Type B pancreatic cell (in vitro differentiated cells): ENCODE results near the gene ADGRG7. TPM values are rescaled to one million over a fixed set of nuclear protein-coding genes. Genes with fewer than 3 reads are reported as not detected.

ENCODE experiments used
- DNase-seq: peaks from one replicate; pipeline ENCODE4 v3.0.0; 2021; ENCODE audit warnings: mixed read lengths; ENCODE audit not compliant: unreplicated experiment; ENCODE audit errors: extremely low spot score
- H3K27ac Mint-ChIP-seq: 2 replicates; pipeline ENCODE4 v1.8.0; 2021; ENCODE audit warnings: mild to moderate bottlenecking, mixed read lengths
- H3K27me3 Mint-ChIP-seq: 2 replicates; pipeline ENCODE4 v1.8.0; 2021; ENCODE audit warnings: mixed read lengths
- H3K36me3 Mint-ChIP-seq: 2 replicates; pipeline ENCODE4 v1.8.0; 2021; ENCODE audit warnings: mixed read lengths
- H3K4me1 Mint-ChIP-seq: one replicate; pipeline ENCODE4 v1.8.0; 2021; ENCODE audit warnings: mixed read lengths; ENCODE audit not compliant: unreplicated experiment
- H3K4me3 Mint-ChIP-seq: 2 replicates; pipeline ENCODE4 v1.8.0; 2021; ENCODE audit warnings: mild to moderate bottlenecking, mixed read lengths
- H3K9me3 Mint-ChIP-seq: 2 replicates; pipeline ENCODE4 v1.8.0; 2021; ENCODE audit warnings: mixed read lengths
- total RNA-seq: library from RNA; stranded (reverse); gene quantifications from 2 replicates; pipeline ENCODE4 v1.2.1, GENCODE V29; 2021; ENCODE audit warnings: low replicate concordance
- TF ChIP-seq, protein P1 (sequence below): fragments of 200-600 bp; sonication (generic); conservative IDR thresholded peaks from 2 replicates; pipeline ENCODE4 v1.5.0; 2021; ENCODE audit warnings: antibody characterized with exemption, mild to moderate bottlenecking

ADGRG7 gene
- total RNA-seq, 1 donor from 2014 or later = 2.8 TPM

DNA sequence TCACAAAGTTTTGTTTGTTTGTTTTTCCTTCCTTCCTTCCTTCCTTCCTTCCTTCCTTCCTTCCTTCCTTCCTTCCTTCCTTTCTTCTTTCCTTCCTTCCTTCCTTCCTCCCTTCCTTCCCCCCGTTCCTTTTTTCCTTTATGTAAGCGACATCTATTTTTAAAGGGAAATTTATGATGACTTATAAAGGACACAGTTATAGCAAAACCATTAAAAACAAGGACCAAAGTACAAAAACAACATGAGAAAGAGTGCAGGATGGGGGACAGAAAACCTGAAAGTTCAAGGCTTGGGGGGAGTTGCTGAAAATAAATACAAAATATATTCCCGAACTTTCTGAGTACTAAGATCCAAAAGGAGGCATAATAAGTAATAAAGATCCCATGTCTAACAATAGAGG, 1.8 kb downstream of the ADGRG7 start:
- H3K36me3 Mint-ChIP-seq = no peaks in the 10 kb centered on the region
- peaks cover 8% of the 10 kb centered on the region for H3K27me3 Mint-ChIP-seq
- TF ChIP-seq, protein P1, sequence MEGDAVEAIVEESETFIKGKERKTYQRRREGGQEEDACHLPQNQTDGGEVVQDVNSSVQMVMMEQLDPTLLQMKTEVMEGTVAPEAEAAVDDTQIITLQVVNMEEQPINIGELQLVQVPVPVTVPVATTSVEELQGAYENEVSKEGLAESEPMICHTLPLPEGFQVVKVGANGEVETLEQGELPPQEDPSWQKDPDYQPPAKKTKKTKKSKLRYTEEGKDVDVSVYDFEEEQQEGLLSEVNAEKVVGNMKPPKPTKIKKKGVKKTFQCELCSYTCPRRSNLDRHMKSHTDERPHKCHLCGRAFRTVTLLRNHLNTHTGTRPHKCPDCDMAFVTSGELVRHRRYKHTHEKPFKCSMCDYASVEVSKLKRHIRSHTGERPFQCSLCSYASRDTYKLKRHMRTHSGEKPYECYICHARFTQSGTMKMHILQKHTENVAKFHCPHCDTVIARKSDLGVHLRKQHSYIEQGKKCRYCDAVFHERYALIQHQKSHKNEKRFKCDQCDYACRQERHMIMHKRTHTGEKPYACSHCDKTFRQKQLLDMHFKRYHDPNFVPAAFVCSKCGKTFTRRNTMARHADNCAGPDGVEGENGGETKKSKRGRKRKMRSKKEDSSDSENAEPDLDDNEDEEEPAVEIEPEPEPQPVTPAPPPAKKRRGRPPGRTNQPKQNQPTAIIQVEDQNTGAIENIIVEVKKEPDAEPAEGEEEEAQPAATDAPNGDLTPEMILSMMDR = no peak
- H3K4me3 Mint-ChIP-seq = no peak overlapping the region
- DNase-seq = no peak
- no peak overlapping the region for H3K27ac Mint-ChIP-seq
- no peaks in the 10 kb centered on the region for H3K4me1 Mint-ChIP-seq
- H3K9me3 Mint-ChIP-seq = no peaks in the 10 kb centered on the region

DNA sequence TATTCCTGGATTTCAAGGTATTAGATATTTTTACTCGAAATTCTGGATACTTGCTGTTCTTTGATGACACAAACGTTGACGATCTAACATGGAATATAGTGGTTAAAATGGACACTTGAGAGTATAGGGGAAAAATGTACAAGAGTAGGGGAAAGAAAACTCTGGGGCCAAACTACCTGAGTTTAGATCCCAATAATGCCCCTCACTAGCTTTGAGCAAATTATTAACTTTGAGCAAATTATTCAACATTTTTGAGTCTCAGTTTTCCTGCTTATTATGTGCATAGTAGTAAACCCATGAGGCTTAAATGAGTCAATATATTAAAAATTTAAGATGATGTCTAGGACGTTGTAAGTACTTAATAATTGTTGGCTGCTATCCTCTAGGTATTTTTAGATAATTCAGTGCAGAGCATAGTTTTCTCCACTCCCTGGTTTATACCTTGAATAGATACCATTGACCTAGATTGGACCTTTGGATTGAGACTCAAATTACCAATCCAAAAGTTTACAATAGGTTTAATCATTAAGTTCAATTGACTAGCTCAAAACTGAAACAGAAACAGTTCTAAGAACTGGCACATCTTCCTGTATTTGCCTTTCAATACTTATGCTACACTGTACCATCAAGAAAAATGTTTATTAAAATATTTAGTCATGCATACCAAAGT, 4.5 kb downstream of the ADGRG7 start:
- Mint-ChIP-seq H3K27ac (no peak overlapping the region), H3K36me3 (no peaks in the 10 kb centered on the region), H3K4me1 (no peaks in the 10 kb centered on the region), H3K4me3 (no peak overlapping the region), H3K27me3 (peaks cover 8% of the 10 kb centered on the region), H3K9me3 (no peaks in the 10 kb centered on the region)
- TF ChIP-seq, protein P1 = no peak
- no peak for DNase-seq

DNA sequence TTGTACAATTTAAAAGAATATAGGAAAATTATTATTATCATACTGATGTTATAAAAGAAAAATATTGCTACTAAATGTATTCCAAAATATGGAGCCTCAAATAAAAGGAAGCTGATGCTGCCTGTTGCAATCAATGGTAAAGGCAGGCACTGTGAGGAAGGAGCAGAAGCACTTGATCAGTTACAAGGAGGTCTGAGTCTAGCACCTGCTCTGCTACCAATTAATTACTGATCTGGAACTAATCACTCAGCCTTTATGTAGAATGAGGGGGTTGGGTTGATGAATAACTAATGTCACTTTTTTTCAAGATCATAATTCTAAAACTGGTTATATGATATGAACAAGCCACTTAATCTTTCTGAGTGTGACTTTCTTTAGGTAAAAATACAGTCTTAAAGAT, 5.5 kb downstream of the ADGRG7 start:
- H3K27me3 Mint-ChIP-seq = peaks cover 10% of the 10 kb centered on the region
- no peak overlapping the region for H3K27ac Mint-ChIP-seq
- DNase-seq = no peak
- H3K9me3 Mint-ChIP-seq = no peaks in the 10 kb centered on the region
- H3K4me1 Mint-ChIP-seq = no peaks in the 10 kb centered on the region
- TF ChIP-seq, protein P1 = no peak
- no peaks in the 10 kb centered on the region for H3K36me3 Mint-ChIP-seq
- no peak overlapping the region for H3K4me3 Mint-ChIP-seq

DNA sequence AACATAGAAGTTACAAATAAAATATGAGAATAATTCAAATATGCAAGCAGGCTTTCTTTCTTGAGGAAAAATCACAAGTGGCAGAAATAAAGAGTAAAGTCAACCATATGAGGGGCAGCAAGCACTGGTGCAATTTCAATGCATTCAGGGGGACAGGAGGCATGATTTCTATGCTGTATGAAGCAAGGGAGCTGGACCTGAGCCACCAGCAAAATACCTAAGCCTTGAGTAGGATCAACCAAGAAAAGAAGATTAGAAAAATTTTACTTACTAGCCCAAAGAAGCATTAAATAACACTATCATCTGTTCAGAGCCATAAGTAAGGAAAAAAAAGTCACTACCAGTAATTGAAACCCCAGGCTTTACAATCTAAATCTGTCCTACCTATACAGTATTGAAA, 6.3 kb downstream of the ADGRG7 start:
- Mint-ChIP-seq H3K27me3 (peaks cover 4% of the 10 kb centered on the region), H3K27ac (no peak overlapping the region), H3K4me3 (no peak overlapping the region), H3K4me1 (no peaks in the 10 kb centered on the region), H3K9me3 (no peaks in the 10 kb centered on the region), H3K36me3 (no peaks in the 10 kb centered on the region)
- no peak for DNase-seq
- TF ChIP-seq, protein P1 = no peak

DNA sequence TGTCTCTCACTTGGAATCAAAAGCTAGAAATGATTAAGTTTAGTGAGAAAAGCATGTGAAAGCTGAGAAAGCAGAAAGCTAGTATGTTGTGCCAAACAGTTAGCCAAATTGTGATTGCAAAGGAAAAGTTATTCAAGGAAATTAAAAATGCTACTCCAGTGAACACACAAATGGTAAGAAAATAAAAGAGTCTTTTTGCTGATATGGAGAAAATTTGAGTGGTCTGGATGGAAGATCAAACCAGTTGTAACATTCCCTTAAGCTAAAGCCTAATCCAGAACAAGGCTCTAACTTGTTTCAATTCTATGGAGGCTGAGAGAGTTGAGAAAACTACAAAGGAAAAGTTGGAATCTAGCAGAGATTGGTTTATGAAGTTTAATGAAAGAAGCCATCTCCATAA, 11.8 kb downstream of the ADGRG7 start:
- Mint-ChIP-seq H3K27ac (no peak overlapping the region), H3K4me3 (no peak overlapping the region), H3K9me3 (peaks cover 4% of the 10 kb centered on the region), H3K4me1 (no peaks in the 10 kb centered on the region), H3K36me3 (no peaks in the 10 kb centered on the region), H3K27me3 (peaks cover 4% of the 10 kb centered on the region)
- TF ChIP-seq, protein P1 = no peak
- no peak for DNase-seq
